Nephron progenitor cell (in vitro differentiated cells): ENCODE data around the gene SH3PXD2A.

Experiments used
- DNase-seq: peaks from one replicate; pipeline ENCODE4 v3.0.0; 2021
- H3K27ac Mint-ChIP-seq: 2 replicates; pipeline ENCODE4 v1.8.0; 2021; ENCODE audit warnings: mild to moderate bottlenecking, moderate library complexity, mixed read lengths
- H3K27me3 Mint-ChIP-seq: 2 replicates; pipeline ENCODE4 v1.8.0; 2021; ENCODE audit warnings: mild to moderate bottlenecking, low read depth, mixed read lengths; ENCODE audit not compliant: poor library complexity
- H3K36me3 Mint-ChIP-seq: 2 replicates; pipeline ENCODE4 v1.8.0; 2021; ENCODE audit warnings: low read depth, mixed read lengths
- H3K4me1 Mint-ChIP-seq: 2 replicates; pipeline ENCODE4 v1.8.0; 2021; ENCODE audit warnings: mixed read lengths
- H3K4me3 Mint-ChIP-seq: 2 replicates; pipeline ENCODE4 v1.8.0; 2021; ENCODE audit warnings: mild to moderate bottlenecking, moderate library complexity, mixed read lengths
- H3K9me3 Mint-ChIP-seq: 2 replicates; pipeline ENCODE4 v1.8.0; 2021; ENCODE audit warnings: mild to moderate bottlenecking, moderate library complexity, mixed read lengths
- CTCF ChIP-seq: fragments of 200-600 bp; sonication (generic); IDR thresholded peaks from 2 replicates; pipeline ENCODE4 v1.5.0; 2021; ENCODE audit warnings: antibody characterized with exemption

Gene SH3PXD2A

GRCh38 chr10:103793429-103793828, 61.9 kb downstream of the SH3PXD2A start:
- DNase-seq: no peak
- no peak overlapping the region for H3K27ac Mint-ChIP-seq
- H3K27me3 Mint-ChIP-seq: peaks cover 12% of the 10 kb centered on the region
- H3K4me1 Mint-ChIP-seq: peaks cover 28% of the 10 kb centered on the region
- no peaks in the 10 kb centered on the region for H3K9me3 Mint-ChIP-seq
- TF ChIP-seq CTCF: no peak
- no peak overlapping the region for H3K4me3 Mint-ChIP-seq
- H3K36me3 Mint-ChIP-seq: peaks cover 23% of the 10 kb centered on the region

- peaks cover 23% of the 10 kb centered on the region for H3K4me1 Mint-ChIP-seq
- no peak for TF ChIP-seq CTCF
- no peak overlapping the region for H3K4me3 Mint-ChIP-seq
Observed at GRCh38 chr10:103792547-103792946, 62.8 kb downstream of the SH3PXD2A start.

DNA sequence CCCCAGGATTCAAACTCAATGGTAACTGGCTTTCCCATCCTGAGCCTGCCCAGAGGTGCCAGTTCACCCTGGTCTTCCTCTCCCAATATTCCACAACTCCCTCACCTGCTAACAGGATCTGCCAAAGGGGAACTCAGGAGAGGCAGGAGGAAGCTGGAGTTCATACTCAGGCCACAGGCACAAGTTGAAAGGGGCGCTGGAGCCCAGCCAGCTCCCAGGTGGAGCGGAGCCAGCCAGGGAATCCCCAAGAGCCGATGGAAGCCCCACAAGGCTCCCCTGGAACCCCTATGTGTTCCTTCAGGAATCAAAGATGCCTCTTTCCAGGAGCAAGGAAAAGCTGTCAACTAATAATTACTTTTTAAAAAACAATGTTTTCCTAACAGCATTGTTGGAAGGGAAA, 63.5 kb downstream of the SH3PXD2A start:
- H3K27ac Mint-ChIP-seq: no peak overlapping the region
- TF ChIP-seq CTCF: no peak
- H3K4me1 Mint-ChIP-seq: peaks cover 23% of the 10 kb centered on the region
- H3K4me3 Mint-ChIP-seq: no peak overlapping the region
- H3K27me3 Mint-ChIP-seq: peaks cover 12% of the 10 kb centered on the region
- peaks cover 23% of the 10 kb centered on the region for H3K36me3 Mint-ChIP-seq
- DNase-seq: no peak
- H3K9me3 Mint-ChIP-seq: no peaks in the 10 kb centered on the region

More at GRCh38 chr10:103792547-103792946, 62.8 kb downstream of the SH3PXD2A start:
- H3K27ac Mint-ChIP-seq: no peak overlapping the region
- no peaks in the 10 kb centered on the region for H3K9me3 Mint-ChIP-seq
- no peak for DNase-seq
- H3K36me3 Mint-ChIP-seq: peaks cover 23% of the 10 kb centered on the region
- peaks cover 12% of the 10 kb centered on the region for H3K27me3 Mint-ChIP-seq

GRCh38 chr10:103791291-103791690, 64.1 kb downstream of the SH3PXD2A start:
- Mint-ChIP-seq H3K4me1 (peaks cover 20% of the 10 kb centered on the region), H3K27me3 (peaks cover 12% of the 10 kb centered on the region), H3K27ac (no peak overlapping the region), H3K9me3 (no peaks in the 10 kb centered on the region), H3K36me3 (peaks cover 18% of the 10 kb centered on the region), H3K4me3 (no peak overlapping the region)
- DNase-seq: no peak
- no peak for TF ChIP-seq CTCF

DNA sequence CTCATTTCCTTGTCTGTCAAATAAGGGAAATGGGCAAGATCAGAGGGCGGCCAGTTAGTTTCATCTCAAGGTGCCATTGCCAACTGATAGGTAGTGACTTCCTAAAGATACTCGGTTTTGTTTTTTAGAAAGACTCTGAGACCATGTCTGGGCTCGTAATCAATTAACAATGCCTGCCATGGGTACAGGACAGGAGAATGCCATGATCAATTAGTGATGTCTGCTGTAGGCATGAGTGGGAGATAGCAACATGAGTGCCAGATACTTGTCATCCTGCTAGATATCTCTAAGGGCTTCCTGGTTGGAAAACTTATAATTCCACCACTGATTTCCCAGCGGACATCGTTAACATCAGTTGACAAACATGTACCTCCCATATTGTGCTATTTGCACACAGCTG, 64.8 kb downstream of the SH3PXD2A start:
- H3K27me3 Mint-ChIP-seq: peaks cover 15% of the 10 kb centered on the region

More for the DNA sequence above, 64.8 kb downstream of the SH3PXD2A start:
- Mint-ChIP-seq H3K27ac (no peak overlapping the region), H3K9me3 (no peaks in the 10 kb centered on the region), H3K4me3 (no peak overlapping the region), H3K36me3 (peaks cover 17% of the 10 kb centered on the region), H3K4me1 (peaks cover 23% of the 10 kb centered on the region)
- DNase-seq: no peak
- TF ChIP-seq CTCF: no peak
